H1 (cell line): ENCODE measurements around the gene SLC24A5. TPM values are rescaled to one million over a fixed set of nuclear protein-coding genes. Genes with fewer than 3 reads are reported as not detected.

ENCODE experiments used
- CEBPB ChIP-seq: IDR thresholded peaks from 2 replicates; pipeline ENCODE4 v1.6.1; 2012; ENCODE audit warnings: low read depth, low read length
- EP300 ChIP-seq, 2 experiments: IDR thresholded peaks; 1 replicate in 1 of 2; 2 replicates in 1 of 2; pipeline ENCODE4 v1.6.1; 2011 to 2012; ENCODE audit warnings: low read depth in 2 of 2, low read length in 2 of 2, mild to moderate bottlenecking in 2 of 2, borderline replicate concordance in 1 of 2, inconsistent platforms in 1 of 2, moderate library complexity in 1 of 2
- JUN ChIP-seq: IDR thresholded peaks from 2 replicates; pipeline ENCODE4 v1.6.1; 2011; ENCODE audit warnings: low read depth, mild to moderate bottlenecking, improper control_type of control experiment, low read length
- POLR2A ChIP-seq, 2 experiments: IDR thresholded peaks; 1 replicate in 1 of 2; 2 replicates in 1 of 2; pipeline ENCODE4 v1.6.1; 2011; ENCODE audit warnings: low read depth in 2 of 2, low read length in 2 of 2, mild to moderate bottlenecking in 2 of 2; ENCODE audit errors: control extremely low read depth in 1 of 2
- polyA plus RNA-seq, 7 experiments: library from polyadenylated mRNA; depleted of rRNA in 3 of 7; stranded (reverse) in 5 of 7; unstranded in 2 of 7; fragments of >200 nt in 5 of 7; fragments of 200-250 nt in 2 of 7; gene quantifications; 1 replicate in 5 of 7; 2 replicates in 1 of 7; 4 replicates in 1 of 7; pipeline versions ENCODE4 v1.2.1 to v1.2.3, GENCODE V29; 2011 to 2013; ENCODE audit warnings: missing spikeins in 2 of 7, mixed read lengths in 2 of 7
- total RNA-seq: library from RNA; stranded (reverse); fragmentation: NEBNext Ultra II Directional; extraction: Animal tissue kit (Norgen Biotek cat#: 25700); gene quantifications from 2 replicates; pipeline ENCODE4 v1.2.1, GENCODE V29; 2021

SLC24A5 gene
- total and polyA plus RNA-seq, 2 of the 8 experiments (the other 6 are each of a cell fraction or from before 2014, with no cell fraction given) = not detected

DNA sequence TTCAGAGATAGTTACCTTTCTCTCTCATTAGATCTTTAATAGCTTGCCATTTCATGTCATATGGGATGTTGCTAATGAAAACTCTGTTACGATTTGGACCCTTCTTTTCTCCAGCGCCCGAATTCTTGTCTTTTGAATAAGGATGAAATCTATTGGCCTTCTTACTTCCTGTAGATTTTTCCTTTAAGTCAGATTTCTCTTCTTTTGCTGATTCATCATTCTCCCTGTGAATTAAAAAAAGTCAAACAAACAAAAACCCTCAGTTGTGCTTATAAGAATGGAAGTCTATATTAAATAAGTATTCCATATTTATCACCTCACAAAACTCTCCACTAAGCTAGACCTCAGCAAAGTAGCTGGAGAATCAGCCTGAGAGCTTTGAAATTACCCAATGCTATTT lies 47.8 kb downstream of the SLC24A5 start (continued):
- TF ChIP-seq EP300 (IDR thresholded peaks at IDR 0.05; ENCODE audit: borderline replicate concordance in 1 of 2, low read depth in 2 of 2, low read length in 2 of 2) (no peak), CEBPB (no peak), POLR2A (IDR thresholded peaks at IDR 0.05; ENCODE audit: control extremely low read depth in 1 of 2, low read depth in 2 of 2, low read length in 2 of 2) (no peak), JUN (no peak)
- TF ChIP-seq, all 59 proteins: peak for 0
